Measurements from ENCODE around the gene SFTPD. TPM values are rescaled to one million over a fixed set of nuclear protein-coding genes. Genes with fewer than 3 reads are reported as not detected.

Gene SFTPD
- total and polyA plus RNA-seq, 7 donors = 0.03 to 0.21 (median 0.07) TPM; not detected in 4

- no peaks in the 10 kb centered on the region for H3K9me3 ChIP-seq
- peaks cover 0 to 21% (median 2%) of the 10 kb centered on the region in 3 donors for H3K27me3 ChIP-seq (ENCODE audit: insufficient read depth in 3 of 3, low read length in 2 of 3)
- peaks cover 7% of the 10 kb centered on the region for H3K4me1 ChIP-seq
- ATAC-seq (peak in 2 of 4 donors; percentile 3 to 30), DNase-seq (peak in 1 of 2 donors; percentile 48)
- no peaks in the 10 kb centered on the region for H3K36me3 ChIP-seq (ENCODE audit: insufficient read depth in 1 of 2, low read depth in 1 of 2)
- peak overlapping the region; percentile 79 for H3K4me3 ChIP-seq
- no peak for TF ChIP-seq CTCF (IDR thresholded peaks at IDR 0.05)
- intact Hi-C loops (cut with DNase I) = no loop called here
- no peak overlapping the region for H3K27ac ChIP-seq
- 2 to 10% (median 4%) methylated on average over 15 to 25 of the region's 25 CpGs for WGBS, 3 donors
These were observed 33.5 kb upstream of the SFTPD start for GRCh38 chr10:79982362-79982800.

GRCh38 chr10:79981450-79982361 lies 32.8 kb upstream of the SFTPD start:
- DNase-seq (peak; percentile 45 to 58), ATAC-seq (peak; percentile 71 to 88 (median 78))
- H3K4me3 ChIP-seq = peak overlapping the region; percentile 79
- no peaks in the 10 kb centered on the region for H3K36me3 ChIP-seq (ENCODE audit: insufficient read depth in 1 of 2, low read depth in 1 of 2)
- H3K4me1 ChIP-seq = peaks cover 7% of the 10 kb centered on the region
- TF ChIP-seq CTCF (IDR thresholded peaks at IDR 0.05) = no peak
- 1 to 4% (median 1%) methylated on average over 46 to 89 of the region's 89 CpGs for WGBS, 3 donors
- H3K27ac ChIP-seq = peak overlapping the region; percentile 41
- intact Hi-C loops (cut with DNase I) = no loop called here
- H3K27me3 ChIP-seq (ENCODE audit: insufficient read depth in 3 of 3, low read length in 2 of 3) = peaks cover 0 to 21% (median 2%) of the 10 kb centered on the region in 3 donors
- no peaks in the 10 kb centered on the region for H3K9me3 ChIP-seq

GRCh38 chr10:79980711-79981110 lies 31.8 kb upstream of the SFTPD start:
- intact Hi-C loops (cut with DNase I) = no loop called here
- H3K27ac ChIP-seq = no peak overlapping the region
- peaks cover 0 to 21% (median 2%) of the 10 kb centered on the region in 3 donors for H3K27me3 ChIP-seq (ENCODE audit: insufficient read depth in 3 of 3, low read length in 2 of 3)

DNA sequence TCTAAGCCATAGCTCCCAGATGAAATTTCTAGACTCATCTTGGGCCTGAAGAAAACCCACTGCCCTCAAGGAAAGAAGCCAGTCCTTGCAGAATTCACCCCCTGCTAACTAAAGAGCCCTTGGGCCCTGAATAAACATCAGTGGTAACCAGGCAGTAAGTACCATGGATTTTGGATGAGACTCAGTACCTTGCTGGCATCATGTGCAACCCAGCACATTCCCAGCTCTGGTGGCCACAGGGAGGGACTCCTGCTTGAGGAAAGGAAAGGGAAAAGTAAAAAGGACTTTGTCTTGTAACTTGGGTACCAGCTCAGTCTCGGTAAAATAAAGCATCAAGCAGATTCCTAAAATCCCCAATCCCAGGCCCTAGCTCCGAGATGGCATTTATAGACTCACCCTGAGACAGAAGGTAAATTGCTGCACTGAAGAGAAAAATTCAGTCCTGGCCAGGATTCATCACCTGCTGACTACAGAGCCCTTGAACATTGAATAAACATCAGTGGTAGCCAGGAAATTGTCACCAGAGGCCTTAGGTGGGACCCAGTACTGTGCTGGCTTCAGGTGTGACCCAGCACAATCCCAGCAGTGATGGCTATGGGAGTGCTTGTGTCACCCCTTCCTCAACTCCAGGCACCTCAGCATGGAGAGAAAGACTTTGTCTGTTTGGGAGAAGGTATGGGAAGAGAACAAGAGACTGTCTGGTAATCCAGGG lies 31.2 kb upstream of the SFTPD start:
- Histone ChIP-seq H3K27ac (no peak overlapping the region), H3K9me3 (no peaks in the 10 kb centered on the region), H3K4me1 (peaks cover 7% of the 10 kb centered on the region), H3K27me3 (ENCODE audit: insufficient read depth in 3 of 3, low read length in 2 of 3) (peaks cover 0 to 21% (median 2%) of the 10 kb centered on the region in 3 donors), H3K4me3 (no peak overlapping the region), H3K36me3 (ENCODE audit: insufficient read depth in 1 of 2, low read depth in 1 of 2) (no peaks in the 10 kb centered on the region)
- no peak for ATAC-seq
- 70 to 89% (median 86%) methylated on average over 2 of the region's 2 CpGs for WGBS, 3 donors
- intact Hi-C loops (cut with DNase I) = no loop called here
- DNase-seq = no peak
- TF ChIP-seq CTCF (IDR thresholded peaks at IDR 0.05) = no peak

More at GRCh38 chr10:79980711-79981110, 31.8 kb upstream of the SFTPD start:
- ATAC-seq (no peak), DNase-seq (no peak)
- no peaks in the 10 kb centered on the region for H3K9me3 ChIP-seq
- TF ChIP-seq CTCF (IDR thresholded peaks at IDR 0.05) = no peak
- H3K4me1 ChIP-seq = peaks cover 7% of the 10 kb centered on the region
- no peaks in the 10 kb centered on the region for H3K36me3 ChIP-seq (ENCODE audit: insufficient read depth in 1 of 2, low read depth in 1 of 2)
- WGBS, 3 donors = 71 to 80% (median 76%) methylated on average over 3 of the region's 3 CpGs
- H3K4me3 ChIP-seq = no peak overlapping the region

Measured in psoas muscle (tissue), 8 donors.